ENCODE measurements around the gene PRKCE. TPM values are rescaled to one million over a fixed set of nuclear protein-coding genes. Genes with fewer than 3 reads are reported as not detected.
A peak's percentile ranks its signal among the peaks of the same experiment; 100 is the strongest.

PRKCE gene
- polyA plus RNA-seq, 3 donors: 8.3 to 9.1 (median 8.8) TPM

DNA sequence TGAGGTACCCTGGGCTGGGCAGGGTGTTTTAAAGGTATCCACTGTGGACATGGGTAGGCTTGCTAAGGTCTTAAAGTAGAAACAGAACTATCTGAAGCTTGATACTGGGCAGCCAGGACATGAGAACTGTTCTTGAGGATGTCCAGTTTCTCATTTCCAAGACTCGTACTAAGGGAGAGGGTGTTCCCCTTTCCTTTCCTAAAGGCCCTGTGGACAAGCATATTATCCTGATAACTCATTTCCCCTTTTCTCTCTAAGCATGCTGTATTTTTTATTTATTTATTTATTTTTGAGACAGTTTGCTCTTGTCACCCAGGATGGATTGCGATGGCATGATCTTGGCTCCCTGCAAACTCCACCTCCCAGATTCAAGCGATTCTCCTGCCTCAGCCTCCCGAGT lies 273.6 kb downstream of the PRKCE start:
- DNase-seq (ENCODE audit: extremely low read depth in 1 of 11, low read depth in 9 of 11, low spot score in 4 of 11): no peak

DNA sequence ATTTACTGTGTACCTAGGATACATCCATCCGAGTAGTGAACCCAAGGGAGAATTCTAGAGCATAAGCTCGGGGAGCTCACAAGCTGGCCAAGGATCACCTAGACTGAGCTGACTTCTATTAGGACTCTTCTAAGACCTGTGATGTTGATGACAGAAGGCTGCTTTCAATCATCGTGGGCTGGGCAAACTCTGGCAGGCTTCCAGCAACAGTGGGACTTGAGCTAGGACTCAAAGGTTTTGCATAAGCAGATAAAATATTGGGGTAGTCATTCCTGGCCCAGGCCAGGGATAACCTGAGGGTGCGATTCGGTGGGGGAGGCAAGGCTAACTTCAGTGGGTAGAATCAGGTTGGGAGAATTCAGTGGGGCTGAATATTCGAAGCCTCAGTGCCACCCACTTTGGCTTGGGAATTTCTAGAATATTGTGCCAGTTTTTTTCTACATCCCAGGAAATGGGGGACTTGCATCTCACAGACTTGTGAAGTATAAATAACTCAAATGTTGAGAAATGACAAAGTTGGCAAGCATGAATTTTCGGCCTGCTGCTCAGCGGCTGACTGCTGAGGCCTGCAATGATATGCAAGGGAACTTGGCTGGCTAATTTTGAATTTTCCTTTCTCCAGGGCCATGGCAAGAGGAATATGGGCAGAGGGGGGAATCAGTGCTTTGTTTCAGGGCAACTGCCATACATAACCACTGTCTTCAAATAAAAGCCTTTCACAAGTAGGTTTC lies 274.3 kb downstream of the PRKCE start:
- DNase-seq (ENCODE audit: extremely low read depth in 1 of 11, low read depth in 9 of 11, low spot score in 4 of 11): no peak

DNA sequence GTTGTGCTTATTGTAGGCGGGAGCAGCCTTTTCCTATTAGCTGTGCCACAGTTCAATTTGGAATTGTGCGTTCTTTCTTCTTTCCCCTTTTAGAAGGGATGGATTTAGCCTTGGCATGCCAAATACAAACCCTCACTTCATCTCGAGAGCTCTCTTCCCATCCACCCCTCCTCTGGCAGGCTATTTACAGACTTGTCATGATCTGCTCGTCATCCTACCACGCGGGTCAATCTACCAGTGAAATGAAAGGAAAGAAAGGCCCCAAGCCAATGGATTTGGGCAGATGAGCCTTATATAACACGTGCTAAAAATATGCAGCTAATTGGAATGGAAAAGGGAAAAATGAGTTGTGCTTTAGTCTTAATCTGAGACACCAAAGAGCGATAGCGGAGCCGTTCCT lies 277.5 kb downstream of the PRKCE start:
- no peak for DNase-seq (ENCODE audit: extremely low read depth in 1 of 11, low read depth in 9 of 11, low spot score in 4 of 11)

DNA sequence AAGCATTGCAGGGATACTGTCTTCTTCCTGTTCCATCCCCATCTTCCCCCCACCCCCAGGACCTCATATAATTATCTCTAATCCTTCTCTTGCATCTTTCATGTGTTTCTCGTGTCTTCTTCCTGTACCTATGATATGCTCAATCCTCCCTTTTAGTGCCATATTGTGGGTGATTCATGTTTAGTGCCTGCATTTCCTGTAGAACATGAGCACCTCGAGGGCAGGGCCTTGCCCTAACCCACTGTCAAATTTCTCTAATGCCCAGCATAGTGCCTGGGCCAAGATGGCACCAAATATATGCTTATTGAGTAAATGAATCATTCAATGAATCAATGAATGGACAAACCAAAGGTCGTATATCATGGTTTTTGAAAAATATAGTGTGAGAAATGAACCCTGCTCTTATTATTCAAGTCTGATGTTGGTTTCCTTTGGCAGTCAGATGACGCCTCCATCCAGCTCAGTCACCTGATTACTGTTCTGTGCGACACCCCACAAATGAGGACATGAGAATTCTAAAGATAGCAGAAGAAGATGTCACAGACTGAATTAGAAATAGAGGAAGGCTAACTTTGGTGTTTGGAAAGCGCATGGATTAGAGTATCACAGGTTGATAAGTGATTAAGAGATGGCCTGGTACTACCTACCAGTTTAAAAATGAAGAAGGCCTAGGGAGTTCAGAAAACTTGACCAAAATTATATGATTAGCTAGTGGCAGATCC lies 278.4 kb downstream of the PRKCE start:
- no peak for DNase-seq (ENCODE audit: extremely low read depth in 1 of 11, low read depth in 9 of 11, low spot score in 4 of 11)

DNA sequence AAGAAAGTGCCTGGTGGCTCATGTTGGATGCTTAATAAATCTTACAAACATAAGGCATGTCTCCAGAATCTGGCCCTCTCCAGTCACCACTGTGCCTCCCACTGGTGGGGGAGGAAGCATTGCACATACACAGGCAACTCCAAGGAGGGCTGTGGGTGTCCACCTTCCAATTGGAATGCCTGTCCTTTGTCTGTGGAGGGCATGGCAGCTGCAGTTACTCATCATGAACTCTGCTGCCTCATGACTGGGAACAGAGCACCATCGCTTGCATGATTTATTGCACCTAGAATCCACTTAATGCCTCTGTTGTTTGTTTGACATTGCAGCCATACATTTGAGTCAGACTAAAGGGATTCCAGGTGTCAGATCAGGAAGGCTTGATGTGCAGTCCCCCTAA lies 278.9 kb downstream of the PRKCE start:
- peak in 3 of 11 donors; percentile 31 to 60 (median 44) for DNase-seq (ENCODE audit: extremely low read depth in 1 of 11, low read depth in 9 of 11, low spot score in 4 of 11)

DNA sequence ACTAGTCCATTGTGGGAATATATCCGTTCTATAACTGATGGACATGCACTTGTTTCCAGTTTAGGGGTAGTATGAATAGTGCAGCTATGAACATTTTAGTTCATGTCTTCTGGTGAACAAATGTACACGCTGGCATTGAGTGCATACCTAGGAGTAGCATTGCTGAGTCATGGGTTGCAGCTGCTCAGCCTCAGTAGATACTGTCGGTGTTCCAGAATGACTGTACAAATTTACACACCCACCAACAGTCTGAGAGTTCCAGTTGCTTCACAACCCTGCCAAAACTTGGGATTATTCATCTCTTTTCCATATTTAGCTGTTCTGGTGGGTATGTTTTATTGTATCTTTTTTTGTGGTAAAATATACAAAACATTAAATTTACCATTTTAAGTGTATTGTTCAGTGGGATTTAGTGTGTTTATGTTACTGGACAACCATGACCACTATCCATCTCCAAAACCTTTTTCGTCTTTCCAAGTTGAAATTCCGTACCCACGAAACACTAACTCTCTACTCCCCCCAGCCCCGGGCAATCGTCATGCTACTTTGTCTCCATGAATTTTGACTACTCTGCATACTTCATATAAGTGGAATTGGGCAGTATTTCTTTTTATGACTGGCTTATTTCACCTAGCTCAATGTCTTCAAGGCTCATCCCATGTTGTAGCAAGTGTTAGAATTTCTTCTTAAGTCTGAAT lies 281.0 kb downstream of the PRKCE start:
- DNase-seq (ENCODE audit: extremely low read depth in 1 of 11, low read depth in 9 of 11, low spot score in 4 of 11): no peak

DNA sequence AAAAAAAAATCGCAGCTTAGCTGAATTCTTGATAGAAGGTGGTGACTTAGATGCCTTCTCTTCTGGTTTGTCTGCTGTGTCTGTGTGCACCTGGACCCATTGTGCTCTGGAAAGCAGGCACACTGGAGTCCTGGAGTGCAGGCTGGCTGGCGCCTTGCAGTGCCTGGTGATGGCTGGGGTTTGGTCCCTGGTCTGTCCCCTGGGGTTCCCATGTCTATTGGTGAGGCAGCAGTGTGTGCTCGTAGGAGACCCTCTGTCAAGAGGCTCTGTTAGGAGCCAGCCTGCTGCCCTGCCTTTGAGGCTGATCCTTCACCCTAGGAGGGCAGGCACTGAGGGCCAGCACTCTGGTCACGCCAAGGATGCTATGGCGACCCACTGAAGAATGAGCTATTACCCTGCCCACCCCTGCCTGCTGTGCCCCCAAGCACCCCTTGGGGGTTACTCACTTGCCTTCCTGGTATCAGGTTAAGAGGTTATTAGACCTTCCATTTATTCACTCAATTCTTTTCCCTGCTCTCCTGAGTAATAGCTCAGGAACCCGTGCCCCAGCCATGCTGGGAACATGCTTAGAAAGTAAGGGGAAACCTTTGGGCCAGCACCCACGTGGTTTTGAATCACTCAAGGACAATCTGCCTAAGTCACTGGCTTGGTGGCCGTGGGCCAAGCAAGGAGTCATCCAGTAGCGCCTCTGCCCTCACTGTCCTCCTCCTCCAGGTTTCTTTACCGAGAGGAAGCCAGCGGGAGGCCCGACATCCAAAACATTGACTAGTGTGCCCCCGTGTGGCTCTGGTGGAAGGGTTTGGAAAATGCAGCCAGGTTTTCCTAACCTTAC lies 284.5 kb downstream of the PRKCE start:
- peak; percentile 52 to 82 (median 71) for DNase-seq (ENCODE audit: extremely low read depth in 1 of 11, low read depth in 9 of 11, low spot score in 4 of 11)

DNA sequence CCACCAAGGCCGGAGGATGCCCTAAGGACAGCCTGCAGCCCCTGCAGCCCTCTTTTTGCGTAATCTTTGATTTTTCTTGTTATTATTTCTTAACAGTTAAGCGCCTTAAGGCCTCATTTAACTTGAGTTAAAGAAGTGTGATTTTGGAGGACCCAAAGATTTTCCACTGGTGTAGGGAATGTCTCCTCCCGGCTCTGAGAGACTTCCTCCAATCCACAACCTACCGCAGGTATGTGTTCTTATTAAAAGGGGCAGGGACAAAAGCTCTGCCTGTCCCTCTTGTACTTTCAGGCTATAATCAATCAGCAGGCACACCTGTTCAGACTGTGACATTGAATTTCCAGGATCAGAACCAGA lies 285.1 kb downstream of the PRKCE start:
- no peak for DNase-seq (ENCODE audit: extremely low read depth in 1 of 11, low read depth in 9 of 11, low spot score in 4 of 11)

DNA sequence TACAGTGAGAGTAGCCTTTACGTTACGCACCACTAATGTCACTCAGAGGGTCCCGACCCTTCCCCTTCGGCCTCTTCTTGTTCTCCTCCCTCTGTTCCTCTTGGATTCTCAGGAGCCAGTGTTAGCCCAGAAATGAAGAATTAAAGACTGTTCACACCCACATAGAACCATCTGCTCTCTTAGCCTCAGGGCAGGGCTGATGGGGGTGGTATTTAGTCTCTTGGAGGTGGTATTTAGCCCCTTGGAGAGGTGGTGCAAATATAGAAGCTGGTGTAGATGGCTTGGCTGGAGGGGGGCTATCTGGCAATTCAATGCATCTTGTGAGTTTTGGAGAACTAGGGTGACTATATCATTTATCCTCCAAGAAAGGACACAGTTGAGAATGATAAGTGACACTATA lies 286.5 kb downstream of the PRKCE start:
- DNase-seq (ENCODE audit: extremely low read depth in 1 of 11, low read depth in 9 of 11, low spot score in 4 of 11): no peak

DNA sequence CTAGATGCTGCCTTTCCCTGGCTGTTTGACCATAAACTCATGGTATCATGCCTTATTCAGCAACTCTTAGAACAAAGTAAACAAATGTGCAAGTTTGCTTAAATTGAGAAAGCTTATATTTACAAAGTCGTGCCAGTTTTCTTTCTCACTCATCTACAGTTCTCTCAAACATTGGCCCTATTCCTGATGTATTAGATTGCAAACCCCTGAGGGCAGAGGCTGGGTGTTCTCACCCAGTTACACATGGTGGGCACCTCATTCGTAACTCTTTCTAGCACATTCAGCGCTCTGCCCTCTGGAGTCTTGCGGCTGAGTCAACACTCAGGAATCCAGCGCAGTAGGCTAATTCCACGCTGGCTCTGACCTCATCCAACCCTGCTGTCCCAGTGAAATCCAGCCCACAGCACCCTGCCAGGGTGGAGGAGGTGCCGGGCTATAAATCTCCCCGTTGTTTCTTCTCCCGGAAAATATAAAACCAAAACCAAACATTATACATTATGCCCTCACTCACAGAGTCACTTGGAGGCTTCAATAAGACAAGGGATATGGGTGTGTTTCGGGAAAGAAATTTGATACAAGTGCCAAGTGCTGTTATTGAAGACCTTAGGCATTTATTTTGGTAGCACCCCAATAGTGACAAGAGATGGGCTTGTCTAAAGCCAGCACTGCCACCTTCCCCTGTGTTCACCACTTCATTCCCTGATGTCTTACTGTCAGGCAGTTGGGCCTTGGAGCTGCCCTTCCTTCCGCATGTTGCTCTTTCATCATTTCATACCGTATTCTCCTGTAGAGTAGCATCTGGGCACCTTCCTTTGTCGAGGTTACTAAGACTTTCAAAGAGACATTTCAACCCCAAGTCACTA lies 287.4 kb downstream of the PRKCE start:
- peak in 8 of 11 donors; percentile 48 to 82 (median 68) for DNase-seq (ENCODE audit: extremely low read depth in 1 of 11, low read depth in 9 of 11, low spot score in 4 of 11)

DNA sequence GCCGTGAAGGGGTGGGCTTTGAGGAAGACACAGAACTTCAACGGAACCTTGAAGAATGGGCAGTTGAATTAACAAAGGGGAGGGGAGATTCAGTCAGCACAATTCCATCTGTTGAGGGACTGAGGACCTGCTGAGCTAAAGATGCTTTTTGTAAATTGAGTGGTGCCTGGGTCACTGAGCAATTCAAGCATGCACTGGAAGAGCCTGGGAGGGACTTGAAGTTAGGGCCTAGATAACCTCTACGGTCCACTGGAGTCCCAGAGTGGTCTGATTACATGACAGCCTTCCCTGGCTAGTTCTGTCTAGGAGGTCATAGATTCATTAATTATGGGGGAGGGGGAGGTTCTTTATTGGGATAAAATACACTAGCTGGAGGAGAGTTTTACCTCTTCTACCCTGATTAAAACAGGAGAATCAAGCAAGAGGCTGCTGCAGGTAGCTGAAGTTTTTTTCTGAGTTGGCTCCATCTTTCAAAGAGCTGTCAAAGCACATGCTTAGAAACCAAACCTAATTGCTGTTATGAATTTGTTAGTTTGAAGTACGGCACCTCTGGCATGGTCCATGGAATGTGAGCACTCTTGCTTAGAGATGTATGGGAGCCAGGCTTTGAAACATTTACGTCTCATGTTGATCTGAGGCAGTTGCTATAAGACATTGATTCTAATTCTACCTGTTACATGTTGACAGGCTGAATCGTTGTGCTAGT lies 290.2 kb downstream of the PRKCE start:
- DNase-seq (ENCODE audit: extremely low read depth in 1 of 11, low read depth in 9 of 11, low spot score in 4 of 11): no peak

DNA sequence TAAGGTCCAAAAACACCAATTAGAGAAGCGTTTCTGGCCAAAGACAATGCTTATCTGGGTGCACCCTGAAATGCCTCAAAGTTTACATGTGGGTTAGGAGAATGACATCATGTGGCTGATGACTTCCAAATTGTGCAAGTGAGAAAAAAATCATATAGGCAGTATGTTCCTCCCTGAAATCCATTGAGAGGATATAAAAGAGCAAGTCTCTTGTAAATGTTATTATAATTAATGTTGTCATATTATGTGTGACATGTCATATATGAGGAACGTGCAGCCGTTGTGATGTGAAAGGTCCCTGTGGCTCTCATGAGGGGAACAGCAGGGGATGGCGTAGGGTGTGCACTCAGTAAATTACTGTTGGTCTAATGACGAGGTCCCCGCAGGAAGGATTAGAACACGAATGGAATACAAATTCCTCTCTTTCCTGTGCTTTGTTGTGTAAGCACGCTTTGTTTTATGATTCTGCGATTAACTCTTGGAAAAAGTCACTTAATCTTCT lies 290.8 kb downstream of the PRKCE start:
- DNase-seq (ENCODE audit: extremely low read depth in 1 of 11, low read depth in 9 of 11, low spot score in 4 of 11): no peak

DNA sequence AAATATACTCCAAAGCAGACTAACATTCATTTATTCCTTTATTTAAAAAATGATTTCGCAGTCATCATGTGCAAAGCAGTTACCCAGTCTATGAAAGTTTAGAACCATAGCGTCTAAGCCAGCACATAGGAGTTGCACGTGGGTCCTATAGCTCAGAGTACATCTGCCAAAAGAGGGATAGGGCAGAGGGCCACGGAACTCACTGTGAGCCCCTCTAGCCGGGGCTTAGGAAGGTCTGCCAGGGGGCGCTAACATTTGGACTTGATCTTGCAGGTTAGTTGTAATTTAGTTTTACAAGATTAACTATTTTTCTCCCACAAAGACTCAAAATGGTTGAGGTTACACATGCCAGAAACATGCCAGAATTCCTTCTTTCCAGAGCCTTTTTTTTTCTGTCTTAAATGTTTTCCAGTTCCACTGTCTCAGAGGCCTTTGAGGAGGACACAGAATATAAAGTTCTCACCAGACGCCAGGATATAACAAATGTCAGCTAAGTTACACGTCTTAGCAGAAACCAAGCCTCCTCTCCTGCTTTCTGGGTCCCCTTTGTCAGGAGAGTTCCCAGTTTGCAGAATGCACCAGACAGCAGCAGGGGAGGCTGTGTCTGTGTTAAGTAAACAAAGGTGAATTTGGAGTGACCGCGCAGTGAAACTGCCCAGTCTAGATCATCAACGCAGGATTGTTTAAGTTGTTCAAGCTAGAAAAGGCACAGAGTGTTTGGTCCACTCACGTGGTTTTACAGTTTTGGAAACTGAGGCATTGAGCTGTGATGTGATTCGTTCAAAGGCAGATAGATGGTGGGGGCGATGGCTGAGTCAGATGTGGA lies 292.0 kb downstream of the PRKCE start:
- no peak for DNase-seq (ENCODE audit: extremely low read depth in 1 of 11, low read depth in 9 of 11, low spot score in 4 of 11)

DNA sequence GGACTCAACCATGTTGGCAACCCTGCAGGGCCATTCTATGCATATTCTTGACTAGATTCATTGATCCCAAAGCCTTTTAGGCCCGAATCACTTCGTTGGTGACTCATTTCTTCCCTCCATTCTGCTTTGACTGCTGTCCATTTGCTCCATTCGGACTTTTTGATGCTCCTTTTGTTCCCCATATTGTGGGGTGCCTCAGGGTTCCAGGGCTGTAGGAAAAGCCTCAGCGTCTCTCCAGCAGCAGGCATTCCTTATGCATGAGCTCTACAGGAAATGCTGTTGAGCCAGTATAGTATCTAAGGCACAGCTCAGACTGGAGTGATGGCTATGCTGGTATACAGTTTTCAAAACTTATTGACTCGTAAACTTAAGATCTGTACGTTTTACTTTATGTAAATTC lies 292.6 kb downstream of the PRKCE start:
- DNase-seq (ENCODE audit: extremely low read depth in 1 of 11, low read depth in 9 of 11, low spot score in 4 of 11): no peak

DNA sequence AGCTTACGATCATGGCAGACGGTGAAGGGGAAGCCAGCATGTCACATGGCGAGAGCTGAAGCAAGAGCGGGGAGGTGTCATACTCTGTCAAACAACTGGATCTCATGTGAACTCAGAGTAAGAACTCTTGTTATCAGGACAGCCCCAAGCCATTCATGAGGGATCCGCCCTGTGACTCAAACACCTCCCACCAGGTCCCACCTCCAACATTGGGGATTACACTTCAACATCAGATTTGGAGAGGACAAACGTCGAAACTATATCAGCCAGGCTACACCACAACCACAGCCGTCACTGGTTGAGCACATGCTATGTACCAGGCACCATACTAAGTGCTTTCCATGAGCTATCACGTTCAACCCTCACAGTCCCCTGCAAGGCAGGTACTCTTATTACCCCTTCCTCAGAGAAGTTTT lies 293.8 kb downstream of the PRKCE start:
- DNase-seq (ENCODE audit: extremely low read depth in 1 of 11, low read depth in 9 of 11, low spot score in 4 of 11): no peak

DNA sequence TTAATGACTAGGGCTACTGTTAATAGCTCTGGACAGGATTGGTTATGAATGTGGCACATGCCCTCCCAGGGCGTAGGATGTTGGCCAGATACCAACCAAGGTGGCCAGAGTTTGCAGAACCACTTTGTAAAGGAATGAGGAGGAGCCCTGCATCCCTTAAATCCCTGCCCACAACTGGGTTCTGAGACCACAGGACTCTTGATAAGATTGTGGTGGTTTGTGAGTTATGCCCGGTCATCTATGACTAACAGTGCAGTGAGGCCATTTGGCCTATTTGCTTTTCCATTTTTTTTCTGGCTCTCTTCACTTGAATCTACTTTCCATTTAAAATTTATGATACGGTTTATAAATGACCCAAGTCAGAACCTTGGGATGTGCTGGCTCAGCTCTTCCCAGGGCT lies 294.5 kb downstream of the PRKCE start:
- no peak for DNase-seq (ENCODE audit: extremely low read depth in 1 of 11, low read depth in 9 of 11, low spot score in 4 of 11)

DNA sequence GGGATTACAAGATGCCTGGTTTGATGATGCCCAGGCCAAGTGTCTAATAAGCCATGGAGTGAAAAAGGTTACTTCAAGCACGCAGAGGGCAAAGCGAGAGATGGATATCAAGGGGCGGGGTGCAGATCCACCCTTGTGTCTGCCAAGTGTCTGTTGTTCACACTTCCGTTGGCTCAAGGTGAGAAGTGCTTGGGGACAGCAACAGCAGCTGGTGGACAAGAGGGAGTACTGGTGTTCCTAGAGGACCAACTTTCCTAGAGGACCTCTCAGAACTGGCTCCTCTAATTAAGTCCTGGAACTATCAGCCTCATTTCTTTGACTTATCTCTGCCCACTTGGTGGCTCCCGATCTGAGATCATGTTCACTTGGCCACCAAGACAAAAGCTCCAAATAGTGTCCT lies 299.1 kb downstream of the PRKCE start:
- no peak for DNase-seq (ENCODE audit: extremely low read depth in 1 of 11, low read depth in 9 of 11, low spot score in 4 of 11)

Data from renal cortex interstitium (tissue), 11 donors.